ENCODE results near the gene KIAA1549.
"Not testable (repeated sequence)": the region's sequence is repeated elsewhere in the genome, so short reads cannot be mapped to it uniquely, and the experiment has no call there.

KIAA1549 gene

DNA sequence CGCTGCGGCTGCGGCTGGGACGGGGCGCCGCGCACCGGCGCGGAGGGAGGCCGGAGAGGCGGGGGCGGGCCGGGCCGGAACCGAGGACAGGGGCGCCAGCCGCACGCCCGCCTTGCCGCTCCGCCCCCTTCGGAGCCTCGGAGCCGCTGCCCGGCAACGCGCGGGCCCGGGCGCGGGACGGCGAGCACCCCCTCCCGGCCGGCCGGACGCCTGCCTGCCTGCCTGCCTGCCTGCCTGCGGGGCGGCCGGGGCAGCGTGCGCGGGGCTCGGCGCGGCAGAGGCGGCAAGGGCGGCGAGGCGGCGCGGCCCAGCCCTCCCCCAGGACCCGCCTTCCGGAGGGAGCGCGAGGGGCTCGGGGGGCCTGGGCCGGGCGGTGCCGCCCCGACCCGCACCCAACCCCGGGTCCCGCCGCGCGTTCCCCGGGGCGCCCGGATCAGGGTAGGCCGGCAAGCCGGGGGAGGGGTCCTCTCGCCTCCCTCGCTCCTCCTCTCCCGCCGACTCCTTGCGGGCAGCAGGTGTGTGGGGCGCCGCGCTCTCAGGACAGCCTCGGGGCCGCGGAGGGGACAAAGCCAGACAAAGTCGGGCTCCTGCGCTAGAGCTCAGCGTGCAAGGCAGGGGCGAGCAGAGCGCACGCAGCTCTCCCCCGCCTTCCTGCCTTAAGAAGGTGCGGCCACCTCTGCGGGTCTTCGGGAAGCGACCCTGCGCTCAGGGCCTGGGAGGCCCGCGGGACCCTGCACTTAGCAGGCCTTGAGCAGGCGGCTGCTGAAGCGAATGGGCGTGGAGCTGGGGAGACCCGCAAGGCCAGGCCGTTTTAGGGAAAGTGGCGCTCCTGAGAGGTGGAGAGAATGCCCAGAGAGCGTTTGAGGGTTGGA is at the start of gene KIAA1549:
TSS of gene KIAA1549 (minus strand) at position 58 of the 872 bp plus-strand sequence. CDS start 120 bp downstream, outside the sequence.
- H3K36me3 ChIP-seq (ENCODE audit: insufficient read depth, low read depth, low read length): no peaks in the 10 kb centered on the region
- peaks cover 23% of the 10 kb centered on the region for H3K27me3 ChIP-seq (ENCODE audit: insufficient read depth, low read length)
- peak within 1 kb of the TSS; percentile 93 for H3K4me3 ChIP-seq (ENCODE audit: low read length)
- no peak within 1 kb of the TSS for H3K27ac ChIP-seq (ENCODE audit: low read length)
- H3K9ac ChIP-seq (ENCODE audit: low read depth, low read length): peak within 1 kb of the TSS; percentile 95; the same call in 1 of the 2 replicates
- no peaks in the 10 kb centered on the region for H3K9me3 ChIP-seq (ENCODE audit: insufficient read depth, low read depth, low read length)
- H3K4me1 ChIP-seq (ENCODE audit: insufficient read depth, low read length): peaks cover 14% of the 10 kb centered on the region

DNA sequence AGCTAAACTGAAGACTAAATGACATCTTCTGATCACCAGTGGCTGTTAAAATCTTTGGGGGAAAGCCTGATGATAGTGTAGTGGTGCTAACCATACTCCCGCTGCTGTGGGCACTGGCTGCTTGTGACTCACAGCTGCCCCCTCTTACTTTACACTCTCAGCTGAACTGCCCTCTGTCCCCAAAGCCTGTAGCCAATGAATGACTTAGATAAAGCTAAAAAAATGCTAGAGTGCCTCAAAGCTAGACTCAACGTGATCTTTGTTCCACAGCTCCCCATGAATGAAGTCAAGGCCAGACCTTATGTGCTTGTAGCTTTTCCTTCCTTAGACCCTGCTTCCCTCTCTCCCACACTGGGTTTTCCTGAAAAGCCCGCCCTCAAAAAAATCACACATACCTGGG is 48.2 kb upstream of the KIAA1549 start:
- Histone ChIP-seq H3K27ac (ENCODE audit: low read length) (no peak overlapping the region), H3K4me3 (ENCODE audit: low read length) (no peak overlapping the region), H3K36me3 (ENCODE audit: insufficient read depth, low read depth, low read length) (peaks cover 80% of the 10 kb centered on the region), H3K9me3 (ENCODE audit: insufficient read depth, low read depth, low read length) (no peaks in the 10 kb centered on the region), H3K27me3 (ENCODE audit: insufficient read depth, low read length) (no peaks in the 10 kb centered on the region), H3K9ac (ENCODE audit: low read depth, low read length) (no peak overlapping the region), H3K4me1 (ENCODE audit: insufficient read depth, low read length) (no peaks in the 10 kb centered on the region)

- peaks cover 81% of the 10 kb centered on the region for H3K36me3 ChIP-seq (ENCODE audit: insufficient read depth, low read depth, low read length)
- H3K4me3 ChIP-seq (ENCODE audit: low read length): no peak overlapping the region
Observed at GRCh38 chr7:139026551-139026950, 45.4 kb upstream of the KIAA1549 start.

GRCh38 chr7:139025861-139026260 is 44.7 kb upstream of the KIAA1549 start:
- H3K9me3 ChIP-seq (ENCODE audit: insufficient read depth, low read depth, low read length); H3K27me3 ChIP-seq (ENCODE audit: insufficient read depth, low read length); H3K4me1 ChIP-seq (ENCODE audit: insufficient read depth, low read length); H3K27ac ChIP-seq (ENCODE audit: low read length); H3K9ac ChIP-seq (ENCODE audit: low read depth, low read length); H3K4me3 ChIP-seq (ENCODE audit: low read length): not testable (repeated sequence)
- peaks cover 78% of the 10 kb centered on the region for H3K36me3 ChIP-seq (ENCODE audit: insufficient read depth, low read depth, low read length)

More at GRCh38 chr7:139026551-139026950, 45.4 kb upstream of the KIAA1549 start:
- Histone ChIP-seq H3K4me1 (ENCODE audit: insufficient read depth, low read length) (no peaks in the 10 kb centered on the region), H3K27me3 (ENCODE audit: insufficient read depth, low read length) (no peaks in the 10 kb centered on the region), H3K9ac (ENCODE audit: low read depth, low read length) (no peak overlapping the region), H3K27ac (ENCODE audit: low read length) (no peak overlapping the region), H3K9me3 (ENCODE audit: insufficient read depth, low read depth, low read length) (no peaks in the 10 kb centered on the region)

GRCh38 chr7:139023076-139023475 is 41.9 kb upstream of the KIAA1549 start:
- Histone ChIP-seq H3K4me1 (ENCODE audit: insufficient read depth, low read length) (no peaks in the 10 kb centered on the region), H3K36me3 (ENCODE audit: insufficient read depth, low read depth, low read length) (peaks cover 57% of the 10 kb centered on the region), H3K9ac (ENCODE audit: low read depth, low read length) (no peak overlapping the region), H3K4me3 (ENCODE audit: low read length) (no peak overlapping the region), H3K27ac (ENCODE audit: low read length) (no peak overlapping the region), H3K9me3 (ENCODE audit: insufficient read depth, low read depth, low read length) (no peaks in the 10 kb centered on the region), H3K27me3 (ENCODE audit: insufficient read depth, low read length) (no peaks in the 10 kb centered on the region)

DNA sequence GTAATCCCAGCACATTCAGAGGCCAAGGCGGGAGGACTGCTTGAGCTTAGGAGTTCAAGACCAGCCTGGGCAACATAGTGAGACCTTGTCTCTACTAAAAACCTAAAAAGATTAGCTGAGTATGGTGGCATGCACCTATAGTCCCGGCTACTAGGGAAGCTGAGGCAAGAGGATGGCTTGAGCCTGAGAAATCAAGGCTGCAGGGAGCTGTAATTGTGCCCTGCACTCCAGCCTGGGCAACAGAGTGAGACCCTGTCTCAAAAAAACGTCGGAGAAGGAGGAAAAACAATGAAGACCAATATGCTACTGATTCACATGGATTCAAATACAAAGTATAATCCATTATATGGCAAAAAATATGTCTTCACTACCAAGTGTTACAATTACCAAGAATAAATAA is 41.1 kb upstream of the KIAA1549 start:
- Histone ChIP-seq H3K9me3 (ENCODE audit: insufficient read depth, low read depth, low read length) (no peaks in the 10 kb centered on the region), H3K27ac (ENCODE audit: low read length) (no peak overlapping the region), H3K9ac (ENCODE audit: low read depth, low read length) (no peak overlapping the region), H3K36me3 (ENCODE audit: insufficient read depth, low read depth, low read length) (peaks cover 49% of the 10 kb centered on the region), H3K27me3 (ENCODE audit: insufficient read depth, low read length) (no peaks in the 10 kb centered on the region), H3K4me1 (ENCODE audit: insufficient read depth, low read length) (no peaks in the 10 kb centered on the region), H3K4me3 (ENCODE audit: low read length) (no peak overlapping the region)

DNA sequence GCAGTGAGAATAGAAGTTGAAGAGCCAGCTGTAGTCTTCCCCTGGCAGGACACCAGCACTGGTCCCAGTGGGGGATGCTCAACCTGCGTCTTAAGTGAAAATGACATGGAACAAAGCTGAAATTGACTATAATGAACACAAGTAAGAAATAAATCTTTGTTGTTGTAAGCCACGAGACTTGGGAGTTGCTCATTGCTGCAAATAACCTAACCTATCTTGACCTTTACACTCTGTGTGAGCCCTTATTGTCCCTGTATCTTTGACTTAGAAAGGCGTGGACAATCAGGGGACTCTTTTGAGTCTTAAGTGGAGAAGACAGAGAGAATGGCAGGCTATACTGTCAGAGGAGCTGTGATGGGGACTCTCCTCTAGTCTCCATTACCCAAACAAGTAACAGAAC is 37.7 kb upstream of the KIAA1549 start:
- no peaks in the 10 kb centered on the region for H3K4me1 ChIP-seq (ENCODE audit: insufficient read depth, low read length)
- H3K9me3 ChIP-seq (ENCODE audit: insufficient read depth, low read depth, low read length): no peaks in the 10 kb centered on the region
- no peak overlapping the region for H3K27ac ChIP-seq (ENCODE audit: low read length)
- peaks cover 16% of the 10 kb centered on the region for H3K36me3 ChIP-seq (ENCODE audit: insufficient read depth, low read depth, low read length)
- H3K9ac ChIP-seq (ENCODE audit: low read depth, low read length): no peak overlapping the region
- H3K27me3 ChIP-seq (ENCODE audit: insufficient read depth, low read length): no peaks in the 10 kb centered on the region
- no peak overlapping the region for H3K4me3 ChIP-seq (ENCODE audit: low read length)

DNA sequence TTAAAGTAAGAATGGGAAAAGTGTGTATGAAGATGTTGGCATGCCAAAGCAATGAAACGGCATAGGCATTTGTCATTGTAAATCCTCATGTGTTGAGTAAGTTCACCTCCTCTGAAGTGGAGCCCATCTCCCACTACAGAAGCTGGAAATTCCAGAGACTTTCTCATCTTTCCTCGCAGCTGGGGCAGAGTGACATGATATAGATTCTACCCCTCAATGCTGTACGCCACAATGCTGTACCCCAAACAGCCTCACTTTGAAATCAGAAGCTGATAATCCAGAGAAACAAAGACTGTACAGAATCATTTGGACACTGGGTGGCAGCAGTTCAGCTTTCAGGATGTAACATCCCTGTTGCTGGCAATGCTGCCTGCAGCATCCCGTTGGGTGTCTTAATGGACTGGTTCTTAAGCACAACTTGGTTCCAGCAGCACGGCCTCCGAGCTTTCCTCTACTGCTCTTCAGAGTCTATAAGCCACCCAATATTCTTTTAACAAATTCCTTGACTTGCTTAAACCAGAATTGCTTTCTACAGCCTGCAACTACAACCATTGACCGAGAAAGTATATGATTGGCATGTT is 35.8 kb upstream of the KIAA1549 start:
- peaks cover under 1% of the 10 kb centered on the region; the same call in 1 of the 2 replicates for H3K36me3 ChIP-seq (ENCODE audit: insufficient read depth, low read depth, low read length)
- H3K27ac ChIP-seq (ENCODE audit: low read length): no peak overlapping the region
- no peak overlapping the region for H3K9ac ChIP-seq (ENCODE audit: low read depth, low read length)

GRCh38 chr7:139011373-139011772 is 30.2 kb upstream of the KIAA1549 start:
- Histone ChIP-seq H3K27ac (ENCODE audit: low read length) (no peak overlapping the region), H3K36me3 (ENCODE audit: insufficient read depth, low read depth, low read length) (no peaks in the 10 kb centered on the region), H3K4me3 (ENCODE audit: low read length) (no peak overlapping the region), H3K4me1 (ENCODE audit: insufficient read depth, low read length) (no peaks in the 10 kb centered on the region), H3K27me3 (ENCODE audit: insufficient read depth, low read length) (no peaks in the 10 kb centered on the region), H3K9me3 (ENCODE audit: insufficient read depth, low read depth, low read length) (no peaks in the 10 kb centered on the region), H3K9ac (ENCODE audit: low read depth, low read length) (no peak overlapping the region)

More for the DNA sequence above, 35.8 kb upstream of the KIAA1549 start:
- H3K4me1 ChIP-seq (ENCODE audit: insufficient read depth, low read length): no peaks in the 10 kb centered on the region
- H3K9me3 ChIP-seq (ENCODE audit: insufficient read depth, low read depth, low read length): no peaks in the 10 kb centered on the region
- H3K4me3 ChIP-seq (ENCODE audit: low read length): no peak overlapping the region
- no peaks in the 10 kb centered on the region for H3K27me3 ChIP-seq (ENCODE audit: insufficient read depth, low read length)

- H3K9me3 ChIP-seq (ENCODE audit: insufficient read depth, low read depth, low read length): peaks cover 25% of the 10 kb centered on the region
- no peaks in the 10 kb centered on the region for H3K4me1 ChIP-seq (ENCODE audit: insufficient read depth, low read length)
- H3K9ac ChIP-seq (ENCODE audit: low read depth, low read length): no peak overlapping the region
- no peaks in the 10 kb centered on the region for H3K36me3 ChIP-seq (ENCODE audit: insufficient read depth, low read depth, low read length)
- H3K4me3 ChIP-seq (ENCODE audit: low read length): no peak overlapping the region
- no peak overlapping the region for H3K27ac ChIP-seq (ENCODE audit: low read length)
- H3K27me3 ChIP-seq (ENCODE audit: insufficient read depth, low read length): no peaks in the 10 kb centered on the region
Observed at GRCh38 chr7:139004321-139005090, 23.3 kb upstream of the KIAA1549 start.

DNA sequence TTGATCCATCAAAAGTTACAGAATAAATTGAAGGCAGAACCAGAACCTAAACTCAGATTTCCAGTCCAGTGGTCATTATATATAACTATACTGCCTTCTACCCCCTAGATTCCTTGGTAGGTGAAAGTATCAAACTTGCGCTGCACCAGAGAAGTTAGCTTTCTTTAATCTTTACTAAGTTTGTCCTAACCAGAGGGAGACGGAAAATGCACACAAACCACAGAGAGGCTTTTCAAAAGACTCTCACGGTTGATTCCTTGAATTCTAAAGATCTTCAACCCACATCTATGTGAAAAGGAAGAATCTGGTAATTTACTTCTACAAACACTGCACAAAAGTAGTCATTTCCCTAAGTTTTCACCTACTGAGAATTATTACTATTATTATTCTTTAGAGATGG is 18.2 kb upstream of the KIAA1549 start:
- Histone ChIP-seq H3K27me3 (ENCODE audit: insufficient read depth, low read length) (no peaks in the 10 kb centered on the region), H3K9ac (ENCODE audit: low read depth, low read length) (no peak overlapping the region), H3K36me3 (ENCODE audit: insufficient read depth, low read depth, low read length) (no peaks in the 10 kb centered on the region), H3K4me3 (ENCODE audit: low read length) (no peak overlapping the region), H3K9me3 (ENCODE audit: insufficient read depth, low read depth, low read length) (peaks cover 17% of the 10 kb centered on the region), H3K27ac (ENCODE audit: low read length) (no peak overlapping the region), H3K4me1 (ENCODE audit: insufficient read depth, low read length) (no peaks in the 10 kb centered on the region)
